ENCODE measurements around the gene DPYSL4. TPM values are rescaled to one million over a fixed set of nuclear protein-coding genes. Genes with fewer than 3 reads are reported as not detected.
A peak's percentile ranks its signal among the peaks of the same experiment; 100 is the strongest.

The DPYSL4 gene
- total RNA-seq, 1 donor, result 0.27 TPM

- DNase-seq (ENCODE audit: low read depth in 2 of 3, low spot score in 2 of 3), result no peak
Measured at GRCh38 chr10:132162590-132163277, 24.0 kb upstream of the DPYSL4 start.

GRCh38 chr10:132163278-132163765 is 23.4 kb upstream of the DPYSL4 start:
- DNase-seq (ENCODE audit: low read depth in 2 of 3, low spot score in 2 of 3), result peak in 1 of 3 donors; percentile 27

- DNase-seq (ENCODE audit: low read depth in 2 of 3, low spot score in 2 of 3), result no peak
Measured at GRCh38 chr10:132163826-132164515, 22.8 kb upstream of the DPYSL4 start.

- no peak for DNase-seq (ENCODE audit: low read depth in 2 of 3, low spot score in 2 of 3)
Measured at GRCh38 chr10:132164761-132165278, 21.9 kb upstream of the DPYSL4 start.

- DNase-seq (ENCODE audit: low read depth in 2 of 3, low spot score in 2 of 3), result no peak
Measured at GRCh38 chr10:132165416-132165980, 21.2 kb upstream of the DPYSL4 start.

- no peak for DNase-seq (ENCODE audit: low read depth in 2 of 3, low spot score in 2 of 3)
Measured at GRCh38 chr10:132166216-132166950, 20.4 kb upstream of the DPYSL4 start.

GRCh38 chr10:132167041-132167674 is 19.6 kb upstream of the DPYSL4 start:
- no peak for DNase-seq (ENCODE audit: low read depth in 2 of 3, low spot score in 2 of 3)

- DNase-seq (ENCODE audit: low read depth in 2 of 3, low spot score in 2 of 3), result no peak
Measured at GRCh38 chr10:132167976-132168375, 18.8 kb upstream of the DPYSL4 start.

- no peak for DNase-seq (ENCODE audit: low read depth in 2 of 3, low spot score in 2 of 3)
Measured at GRCh38 chr10:132168571-132169030, 18.1 kb upstream of the DPYSL4 start.

- DNase-seq (ENCODE audit: low read depth in 2 of 3, low spot score in 2 of 3), result no peak
Measured at GRCh38 chr10:132169031-132169765, 17.6 kb upstream of the DPYSL4 start.

- DNase-seq (ENCODE audit: low read depth in 2 of 3, low spot score in 2 of 3), result no peak
Measured at GRCh38 chr10:132169766-132170560, 16.8 kb upstream of the DPYSL4 start.

GRCh38 chr10:132170561-132171361 is 16.0 kb upstream of the DPYSL4 start:
- DNase-seq (ENCODE audit: low read depth in 2 of 3, low spot score in 2 of 3), result no peak

- no peak for DNase-seq (ENCODE audit: low read depth in 2 of 3, low spot score in 2 of 3)
Measured at GRCh38 chr10:132172091-132173066, 14.4 kb upstream of the DPYSL4 start.

GRCh38 chr10:132173185-132173584 is 13.6 kb upstream of the DPYSL4 start:
- no peak for DNase-seq (ENCODE audit: low read depth in 2 of 3, low spot score in 2 of 3)

- no peak for DNase-seq (ENCODE audit: low read depth in 2 of 3, low spot score in 2 of 3)
Measured at GRCh38 chr10:132174237-132174636, 12.5 kb upstream of the DPYSL4 start.

GRCh38 chr10:132175408-132175807 is 11.3 kb upstream of the DPYSL4 start:
- no peak for DNase-seq (ENCODE audit: low read depth in 2 of 3, low spot score in 2 of 3)

Measured in hematopoietic multipotent progenitor cell (in vitro differentiated cells).